ENCODE results near the gene ZSCAN5C. TPM values are rescaled to one million over a fixed set of nuclear protein-coding genes. Genes with fewer than 3 reads are reported as not detected.
A peak's percentile ranks its signal among the peaks of the same experiment; 100 is the strongest.
"Not testable (repeated sequence)": the region's sequence is repeated elsewhere in the genome, so short reads cannot be mapped to it uniquely, and the experiment has no call there.

ZSCAN5C gene
- total and polyA plus RNA-seq, 2 of the 8 experiments (the other 6 are each of a cell fraction or from before 2014, with no cell fraction given): not detected

GRCh38 chr19:56245764-56246163 is 43.7 kb downstream of the ZSCAN5C start:
- H3K79me1 ChIP-seq (ENCODE audit: low read depth, low read length); H3K23ac ChIP-seq (ENCODE audit: insufficient read length); H3K18ac ChIP-seq (ENCODE audit: extremely low read depth, low read length); FAIRE-seq; DNase-seq (ENCODE audit: low read depth in 1 of 2, low spot score in 2 of 2); H3K23me2 ChIP-seq (ENCODE audit: low read depth, low read length); H3K4me3 ChIP-seq (ENCODE audit: extremely low read depth in 1 of 4, insufficient read depth in 2 of 4, low read depth in 3 of 4, low read length in 4 of 4); H3K9ac ChIP-seq (replicated peaks in 1 of 4; ENCODE audit: extremely low read depth in 1 of 4, low read depth in 3 of 4, low read length in 3 of 4); H2BK20ac ChIP-seq (ENCODE audit: low read length); H3K14ac ChIP-seq (ENCODE audit: insufficient read length); POLR2A ChIA-PET (ENCODE audit: partially characterized antibody); H2AK5ac ChIP-seq (ENCODE audit: low read depth, low read length); H2AFZ ChIP-seq (ENCODE audit: low read length); H2BK120ac ChIP-seq (replicated peaks; ENCODE audit: low read depth, low read length); H4K8ac ChIP-seq (ENCODE audit: extremely low read depth, insufficient read depth, low read length); H3K4ac ChIP-seq (replicated peaks; ENCODE audit: insufficient read length, low read depth, low read length); H2BK5ac ChIP-seq (ENCODE audit: low read depth, low read length); H4K91ac ChIP-seq (replicated peaks; ENCODE audit: insufficient read length, low read length); H3K79me2 ChIP-seq (ENCODE audit: control insufficient read depth in 1 of 2, insufficient read depth in 2 of 2, low read length in 2 of 2); H3K9me3 ChIP-seq (ENCODE audit: insufficient read depth in 2 of 2, low read depth in 1 of 2, low read length in 1 of 2); H3K4me1 ChIP-seq (replicated peaks in 1 of 4; ENCODE audit: control insufficient read depth in 3 of 4, insufficient read depth in 4 of 4, low read length in 3 of 4); H3K56ac ChIP-seq (replicated peaks; ENCODE audit: insufficient read length, low read depth, low read length); H4K5ac ChIP-seq (ENCODE audit: insufficient read length, low read depth, low read length); H3K4me2 ChIP-seq (ENCODE audit: insufficient read depth in 1 of 2, low read depth in 2 of 2, low read length in 2 of 2); H3K27ac ChIP-seq (ENCODE audit: low read depth, low read length); H2BK12ac ChIP-seq (ENCODE audit: low read depth, low read length); H3K27me3 ChIP-seq (replicated peaks in 1 of 4; ENCODE audit: control insufficient read depth in 3 of 4, extremely low read depth in 1 of 4, insufficient read depth in 3 of 4, low read length in 3 of 4); H2BK15ac ChIP-seq (ENCODE audit: low read length); H3K36me3 ChIP-seq (ENCODE audit: control insufficient read depth in 2 of 4, insufficient read depth in 4 of 4, low read length in 3 of 4); H4K20me1 ChIP-seq (replicated peaks in 1 of 2; ENCODE audit: control insufficient read depth in 1 of 2, insufficient read depth in 2 of 2, low read length in 2 of 2): not testable (repeated sequence)
- 58% methylated on average over 4 of the region's 4 CpGs; no CpG with 5 or more reads in 1 of the 2 experiments for WGBS, 2 experiments (ENCODE audit: extremely low coverage in 1 of 2, insufficient coverage in 1 of 2, insufficient read length in 1 of 2, insufficient replicate concordance in 2 of 2, low coverage in 1 of 2, low lambda C conversion rate in 2 of 2, missing lambda C conversion rate in 1 of 2)
- TF ChIP-seq RAD21 (IDR thresholded peaks at IDR 0.05 in 1 of 2, conservative IDR thresholded peaks at IDR 0.05 in 1 of 2; ENCODE audit: low read depth in 2 of 2, low read length in 2 of 2): peak; percentile 21 to 23; a peak in 2 of 4 replicates
- TF ChIP-seq CTCF (IDR thresholded peaks at IDR 0.05; ENCODE audit: control extremely low read depth in 1 of 3, insufficient read depth in 1 of 3, low read depth in 1 of 3, low read length in 3 of 3): peak; percentile 24 to 46 (median 28); a peak in 3 of 4 replicates
- CTCF ChIA-PET (ENCODE audit: partially characterized antibody): interaction anchor here (0.7 to 3.9 kb wide), 9 partner anchors 13 to 91 kb away, joined by 3 to 18 read pairs (median 3); no protein-coding TSS in a partner anchor

Data from H1 (cell line).